HG02981 (cell line): Measurements from ENCODE around the gene ZNF248.
"Not testable (repeated sequence)": the region's sequence is repeated elsewhere in the genome, so short reads cannot be mapped to it uniquely, and the experiment has no call there.

Source experiments
- ATAC-seq: cut with Tn5 transposase; IDR thresholded peaks from one replicate; pipeline ENCODE4 v1.9.1; 2021; ENCODE audit warnings: mild to moderate bottlenecking, moderate library complexity; ENCODE audit not compliant: unreplicated experiment

ZNF248 gene

GRCh38 chr10:37857287-37858211, at the start of gene ZNF248:
Gene ZNF248, minus strand, starts transcription at chr10:37857610. Its CDS starts 1,300 bp downstream, at chr10:37856310.
- ATAC-seq, result peak; percentile 92

GRCh38 chr10:37906382-37906781, 49.0 kb upstream of the ZNF248 start:
- ATAC-seq, result no peak

- no peak for ATAC-seq
These were observed 39.0 kb upstream of the ZNF248 start for GRCh38 chr10:37896436-37896835.

- no peak for ATAC-seq
These were observed 38.3 kb upstream of the ZNF248 start for GRCh38 chr10:37895674-37896073.

- no peak for ATAC-seq
These were observed 28.4 kb upstream of the ZNF248 start for GRCh38 chr10:37885850-37886249.

- no peak for ATAC-seq
These were observed 15.5 kb upstream of the ZNF248 start for GRCh38 chr10:37872955-37873354.

- no peak for ATAC-seq
These were observed 14.9 kb upstream of the ZNF248 start for GRCh38 chr10:37872283-37872682.

- ATAC-seq, result no peak
These were observed 14.3 kb upstream of the ZNF248 start for GRCh38 chr10:37871568-37872251.

- no peak for ATAC-seq
These were observed 13.7 kb upstream of the ZNF248 start for GRCh38 chr10:37871143-37871542.

- ATAC-seq, result no peak
These were observed 11.4 kb upstream of the ZNF248 start for GRCh38 chr10:37868796-37869195.

- no peak for ATAC-seq
These were observed 8.8 kb upstream of the ZNF248 start for GRCh38 chr10:37865957-37866803.

- ATAC-seq, result no peak
These were observed 7.9 kb upstream of the ZNF248 start for GRCh38 chr10:37865264-37865663.

GRCh38 chr10:37860494-37861190, 3.2 kb upstream of the ZNF248 start:
- ATAC-seq, result peak; percentile 22

- ATAC-seq, result not testable (repeated sequence)
These were observed 1.9 kb upstream of the ZNF248 start for GRCh38 chr10:37859270-37859669.

- ATAC-seq, result peak; percentile 5
These were observed 526 bp downstream of the ZNF248 start for GRCh38 chr10:37856881-37857286.

- ATAC-seq, result no peak
These were observed 1.8 kb downstream of the ZNF248 start for GRCh38 chr10:37855636-37856035.

- ATAC-seq, result no peak
These were observed 2.8 kb downstream of the ZNF248 start for GRCh38 chr10:37854626-37855025.

GRCh38 chr10:37844644-37845043, 12.8 kb downstream of the ZNF248 start:
- ATAC-seq, result no peak

- no peak for ATAC-seq
These were observed 18.2 kb downstream of the ZNF248 start for GRCh38 chr10:37839243-37839642.

- no peak for ATAC-seq
These were observed 25.7 kb downstream of the ZNF248 start for GRCh38 chr10:37831495-37832333.
